ENCODE results near the gene ZNF675. TPM values are rescaled to one million over a fixed set of nuclear protein-coding genes. Genes with fewer than 3 reads are reported as not detected.

ZNF675 gene
- total and polyA plus RNA-seq, 4 donors, result 0.69 to 7.2 (median 2.1) TPM

GRCh38 chr19:23718802-23719201 is 31.8 kb upstream of the ZNF675 start (continued):
- TF ChIP-seq, protein P1, sequence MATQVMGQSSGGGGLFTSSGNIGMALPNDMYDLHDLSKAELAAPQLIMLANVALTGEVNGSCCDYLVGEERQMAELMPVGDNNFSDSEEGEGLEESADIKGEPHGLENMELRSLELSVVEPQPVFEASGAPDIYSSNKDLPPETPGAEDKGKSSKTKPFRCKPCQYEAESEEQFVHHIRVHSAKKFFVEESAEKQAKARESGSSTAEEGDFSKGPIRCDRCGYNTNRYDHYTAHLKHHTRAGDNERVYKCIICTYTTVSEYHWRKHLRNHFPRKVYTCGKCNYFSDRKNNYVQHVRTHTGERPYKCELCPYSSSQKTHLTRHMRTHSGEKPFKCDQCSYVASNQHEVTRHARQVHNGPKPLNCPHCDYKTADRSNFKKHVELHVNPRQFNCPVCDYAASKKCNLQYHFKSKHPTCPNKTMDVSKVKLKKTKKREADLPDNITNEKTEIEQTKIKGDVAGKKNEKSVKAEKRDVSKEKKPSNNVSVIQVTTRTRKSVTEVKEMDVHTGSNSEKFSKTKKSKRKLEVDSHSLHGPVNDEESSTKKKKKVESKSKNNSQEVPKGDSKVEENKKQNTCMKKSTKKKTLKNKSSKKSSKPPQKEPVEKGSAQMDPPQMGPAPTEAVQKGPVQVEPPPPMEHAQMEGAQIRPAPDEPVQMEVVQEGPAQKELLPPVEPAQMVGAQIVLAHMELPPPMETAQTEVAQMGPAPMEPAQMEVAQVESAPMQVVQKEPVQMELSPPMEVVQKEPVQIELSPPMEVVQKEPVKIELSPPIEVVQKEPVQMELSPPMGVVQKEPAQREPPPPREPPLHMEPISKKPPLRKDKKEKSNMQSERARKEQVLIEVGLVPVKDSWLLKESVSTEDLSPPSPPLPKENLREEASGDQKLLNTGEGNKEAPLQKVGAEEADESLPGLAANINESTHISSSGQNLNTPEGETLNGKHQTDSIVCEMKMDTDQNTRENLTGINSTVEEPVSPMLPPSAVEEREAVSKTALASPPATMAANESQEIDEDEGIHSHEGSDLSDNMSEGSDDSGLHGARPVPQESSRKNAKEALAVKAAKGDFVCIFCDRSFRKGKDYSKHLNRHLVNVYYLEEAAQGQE (IDR thresholded peaks at IDR 0.05), result no peak
- TF ChIP-seq EGR1 (IDR thresholded peaks at IDR 0.05; ENCODE audit: low read depth in 2 of 2) (no peak), HNF4G (IDR thresholded peaks at IDR 0.05) (no peak)

GRCh38 chr19:23716792-23717191 is 29.8 kb upstream of the ZNF675 start:
- no peak for TF ChIP-seq NR2F2 (IDR thresholded peaks at IDR 0.05)
- TF ChIP-seq TAF1 (conservative IDR thresholded peaks at IDR 0.05), result no peak
- TF ChIP-seq RXRA (IDR thresholded peaks at IDR 0.05), result no peak
- TF ChIP-seq RAD21 (IDR thresholded peaks at IDR 0.05), result no peak
- no peak for TF ChIP-seq SP1 (IDR thresholded peaks at IDR 0.05)
- no peak for TF ChIP-seq HNF4A (conservative IDR thresholded peaks at IDR 0.05)
- TF ChIP-seq, protein P1 (IDR thresholded peaks at IDR 0.05), result no peak
- TF ChIP-seq FOXA1 (IDR thresholded peaks at IDR 0.05), result no peak
- TF ChIP-seq EGR1 (IDR thresholded peaks at IDR 0.05; ENCODE audit: low read depth in 2 of 2), result no peak
- TF ChIP-seq ATF3 (IDR thresholded peaks at IDR 0.05), result no peak
- TF ChIP-seq, protein P2, sequence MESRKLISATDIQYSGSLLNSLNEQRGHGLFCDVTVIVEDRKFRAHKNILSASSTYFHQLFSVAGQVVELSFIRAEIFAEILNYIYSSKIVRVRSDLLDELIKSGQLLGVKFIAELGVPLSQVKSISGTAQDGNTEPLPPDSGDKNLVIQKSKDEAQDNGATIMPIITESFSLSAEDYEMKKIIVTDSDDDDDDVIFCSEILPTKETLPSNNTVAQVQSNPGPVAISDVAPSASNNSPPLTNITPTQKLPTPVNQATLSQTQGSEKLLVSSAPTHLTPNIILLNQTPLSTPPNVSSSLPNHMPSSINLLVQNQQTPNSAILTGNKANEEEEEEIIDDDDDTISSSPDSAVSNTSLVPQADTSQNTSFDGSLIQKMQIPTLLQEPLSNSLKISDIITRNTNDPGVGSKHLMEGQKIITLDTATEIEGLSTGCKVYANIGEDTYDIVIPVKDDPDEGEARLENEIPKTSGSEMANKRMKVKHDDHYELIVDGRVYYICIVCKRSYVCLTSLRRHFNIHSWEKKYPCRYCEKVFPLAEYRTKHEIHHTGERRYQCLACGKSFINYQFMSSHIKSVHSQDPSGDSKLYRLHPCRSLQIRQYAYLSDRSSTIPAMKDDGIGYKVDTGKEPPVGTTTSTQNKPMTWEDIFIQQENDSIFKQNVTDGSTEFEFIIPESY (IDR thresholded peaks at IDR 0.05), result no peak
- TF ChIP-seq HNF4G (IDR thresholded peaks at IDR 0.05), result no peak
- no peak for TF ChIP-seq CTCF (IDR thresholded peaks at IDR 0.05; ENCODE audit: low read depth, low read length, missing input control)
- no peak for TF ChIP-seq MAX (IDR thresholded peaks at IDR 0.05)
- no peak for TF ChIP-seq JUND (IDR thresholded peaks at IDR 0.05)
- TF ChIP-seq GABPA (IDR thresholded peaks at IDR 0.05 in 1 of 2, conservative IDR thresholded peaks at IDR 0.05 in 1 of 2), result no peak
- no peak for TF ChIP-seq YY1 (IDR thresholded peaks at IDR 0.05)
- Histone ChIP-seq H3K4me1 (ENCODE audit: control insufficient read depth in 4 of 4, insufficient read depth in 4 of 4, low read length in 3 of 4) (no peaks in the 10 kb centered on the region), H3K9me3 (ENCODE audit: control insufficient read depth in 4 of 4, low read length in 3 of 4) (no peaks in the 10 kb centered on the region), H3K27ac (ENCODE audit: low read depth in 1 of 2, low read length in 2 of 2) (no peak overlapping the region), H3K9ac (ENCODE audit: low read depth in 1 of 2, low read length in 2 of 2) (no peak overlapping the region), H3K4me3 (ENCODE audit: low read depth in 1 of 3, low read length in 3 of 3) (no peak overlapping the region), H3K27me3 (ENCODE audit: control insufficient read depth in 4 of 4, insufficient read depth in 4 of 4, low read length in 3 of 4) (no peaks in the 10 kb centered on the region), H3K36me3 (ENCODE audit: control insufficient read depth in 4 of 4, insufficient read depth in 3 of 4, low read depth in 1 of 4, low read length in 3 of 4) (no peaks in the 10 kb centered on the region)
- DNase-seq (ENCODE audit: low spot score), result no peak

Data from liver (tissue), 9 donors.